GM18861 (cell line): Measurements from ENCODE around the gene CCDC9.
"Not testable (repeated sequence)": the region's sequence is repeated elsewhere in the genome, so short reads cannot be mapped to it uniquely, and the experiment has no call there.

Source experiments
- ATAC-seq: cut with Tn5 transposase; IDR thresholded peaks from one replicate; pipeline ENCODE4 v1.9.1; 2021; ENCODE audit not compliant: unreplicated experiment

The CCDC9 gene

DNA sequence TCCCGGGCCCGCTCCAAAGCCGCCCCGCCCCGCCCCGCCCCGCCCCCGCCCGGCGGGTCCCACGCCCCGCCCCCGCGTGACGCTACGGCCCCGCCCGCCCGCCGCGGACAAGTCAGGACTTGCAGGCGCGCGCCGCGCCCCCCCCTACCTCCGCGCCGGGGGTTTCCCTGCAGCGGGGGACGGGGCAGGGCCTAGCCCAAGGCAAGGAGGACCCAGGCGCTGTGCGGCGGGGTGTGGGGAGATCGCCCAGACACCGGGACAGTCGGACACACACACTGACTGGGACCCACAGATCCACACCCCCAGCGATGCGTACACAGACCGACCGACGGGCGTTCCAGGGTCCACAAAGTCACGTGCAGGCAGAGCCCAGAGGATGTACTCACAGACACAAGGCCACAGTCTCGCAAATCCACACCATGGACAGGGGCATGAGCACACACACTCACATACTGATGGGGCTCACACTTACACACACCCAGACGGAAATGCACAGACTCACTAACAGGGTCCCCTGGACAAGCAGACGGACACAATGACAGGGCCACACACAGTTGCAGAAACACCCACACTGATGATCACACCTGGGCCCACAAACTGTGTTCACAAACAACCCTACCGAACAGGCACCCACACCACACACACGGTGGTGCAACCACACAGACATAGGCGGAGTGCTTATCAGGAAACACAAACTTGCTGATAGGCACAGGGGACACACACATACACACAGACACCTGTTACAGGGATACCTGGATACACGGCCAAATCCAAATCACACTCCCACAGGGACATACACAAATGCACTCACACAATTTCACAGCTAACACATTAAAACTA lies 24.9 kb upstream of the CCDC9 start:
- ATAC-seq: no peak

DNA sequence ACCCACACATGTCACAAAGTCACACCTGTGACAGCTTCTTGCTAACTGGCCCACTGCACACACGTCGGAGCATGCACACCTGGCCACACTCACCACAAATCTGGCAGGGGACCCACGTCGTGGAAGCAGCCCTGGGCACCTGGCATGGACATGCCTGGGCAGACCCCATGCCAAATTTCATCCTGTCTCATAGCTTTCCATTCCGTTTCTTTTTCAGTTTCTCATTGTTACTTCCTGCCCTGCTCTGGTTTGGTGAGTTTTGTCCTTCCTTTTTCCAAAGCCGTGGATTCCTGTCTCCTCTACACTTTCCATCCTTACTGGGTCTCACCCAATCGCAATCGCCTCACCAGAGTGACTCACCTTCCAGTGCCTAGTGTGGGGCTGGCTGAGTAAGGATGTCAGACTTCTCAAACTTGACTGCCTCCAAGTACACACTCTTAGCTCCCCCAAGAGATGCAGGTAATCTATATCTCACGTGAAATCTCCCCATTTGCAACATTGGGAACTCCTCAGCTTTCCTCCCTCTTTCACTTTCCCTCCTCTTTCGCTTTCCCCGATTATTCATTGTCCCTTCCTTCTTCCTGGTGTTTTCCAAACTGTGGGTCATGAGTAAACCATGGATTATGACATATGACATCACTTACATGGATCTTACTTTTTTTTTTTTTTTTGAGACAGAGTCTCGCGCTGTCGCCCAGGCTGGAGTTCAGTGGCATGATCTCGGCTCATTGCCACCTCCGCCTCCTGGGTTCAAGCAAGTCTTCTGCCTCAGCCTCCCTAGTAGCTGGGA lies 23.7 kb upstream of the CCDC9 start:
- ATAC-seq: no peak

DNA sequence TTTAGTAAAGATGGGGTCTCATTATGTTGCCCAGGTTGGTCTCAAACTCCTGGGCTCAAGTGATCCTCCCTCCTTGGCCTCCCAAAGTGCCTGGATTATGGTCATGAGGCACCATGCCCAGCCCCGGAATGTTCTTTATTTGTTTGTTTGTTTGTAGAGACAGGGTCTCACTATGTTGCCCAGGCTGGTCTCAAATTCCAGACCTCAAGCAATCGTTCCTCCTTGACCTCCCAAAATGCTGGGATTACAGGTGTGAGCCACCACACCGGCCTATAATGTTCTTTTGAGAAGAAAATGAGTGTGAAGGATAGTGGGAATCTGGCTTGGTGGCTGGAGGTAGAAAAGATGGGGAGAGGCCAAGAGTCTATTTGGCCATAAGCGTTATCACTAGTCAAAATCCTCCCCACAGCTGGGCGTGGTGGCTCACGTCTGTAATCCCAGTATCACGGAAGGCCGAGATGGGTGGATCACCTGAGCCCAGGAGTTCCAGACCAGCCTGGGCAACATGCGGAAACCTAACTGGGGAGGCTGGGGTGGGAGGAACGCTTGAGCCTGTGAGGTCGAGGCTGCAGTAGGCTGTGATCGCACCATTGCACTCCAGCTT lies 20.2 kb upstream of the CCDC9 start:
- no peak for ATAC-seq

DNA sequence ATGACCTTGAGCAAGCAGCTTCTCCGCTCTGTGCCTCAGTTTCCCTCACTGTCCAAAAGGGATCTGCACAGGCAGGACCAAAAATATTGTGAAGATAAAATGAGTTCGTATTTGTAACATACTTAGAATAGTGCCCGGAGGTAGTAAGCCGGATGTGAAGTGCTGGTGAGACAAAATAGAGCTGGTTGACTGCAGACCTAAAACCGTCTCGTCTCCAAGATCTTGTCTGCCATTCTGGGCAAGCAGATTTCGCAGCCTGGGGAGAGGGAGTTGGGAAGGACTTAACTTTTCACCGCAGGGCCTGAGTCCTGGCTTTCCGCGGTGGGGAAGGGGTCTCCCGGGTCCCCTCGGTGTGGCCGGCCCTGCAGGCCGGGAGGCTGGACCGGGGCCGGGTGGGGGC lies 17.2 kb upstream of the CCDC9 start:
- ATAC-seq: no peak

DNA sequence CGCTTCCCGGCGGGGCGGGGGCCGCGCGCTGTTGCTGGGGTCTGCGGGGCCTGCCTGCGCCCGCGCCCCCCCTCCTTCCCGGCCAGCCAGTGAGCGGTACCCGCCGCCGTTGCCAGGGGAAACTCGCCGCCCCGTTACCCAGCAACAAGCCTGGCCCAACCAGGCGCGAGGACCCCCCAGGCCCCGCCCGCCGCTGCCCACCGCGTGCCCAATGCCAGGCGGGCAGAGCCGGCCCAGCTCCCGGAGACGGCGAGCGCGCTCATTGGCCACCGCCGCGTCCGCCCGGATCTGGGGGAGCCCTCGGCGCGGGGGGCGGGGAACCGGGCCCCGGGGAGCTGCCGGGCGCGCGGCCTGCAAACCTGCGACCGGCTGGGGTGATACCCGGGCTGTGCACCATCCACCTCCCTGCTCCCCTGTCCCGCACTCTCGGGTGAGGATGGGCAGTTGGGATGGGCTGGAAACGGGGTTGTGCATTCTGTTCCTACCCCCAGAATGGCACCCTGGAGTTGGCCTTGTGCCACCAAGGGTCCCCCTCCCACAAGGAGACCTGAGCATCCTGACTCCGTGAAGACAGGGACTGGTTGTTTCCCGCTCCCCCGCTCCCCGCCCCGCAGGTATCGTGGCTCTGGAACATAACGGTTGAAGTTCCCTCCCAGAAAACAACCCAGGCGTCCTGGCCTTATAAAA lies 16.6 kb upstream of the CCDC9 start:
- no peak for ATAC-seq

DNA sequence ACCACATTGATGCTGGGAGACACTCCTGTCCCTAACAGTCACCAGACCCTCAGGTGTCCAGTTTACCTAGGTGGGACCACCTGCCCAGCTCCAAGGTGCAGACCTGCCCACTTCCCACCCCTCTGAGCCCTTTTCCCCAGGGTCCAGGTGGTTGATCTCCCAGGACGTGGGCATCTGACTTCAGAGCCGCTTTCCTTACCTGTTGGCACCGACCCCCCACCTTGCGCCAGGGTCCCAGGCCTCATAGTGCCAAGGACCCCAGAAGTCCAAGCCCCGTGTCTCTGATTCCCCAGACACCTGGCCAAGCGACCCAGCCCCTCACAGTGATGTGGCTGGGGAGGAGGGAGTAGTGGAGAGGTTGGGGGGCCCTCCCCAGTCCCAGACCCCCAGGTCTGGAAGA lies 15.8 kb upstream of the CCDC9 start:
- ATAC-seq: no peak

DNA sequence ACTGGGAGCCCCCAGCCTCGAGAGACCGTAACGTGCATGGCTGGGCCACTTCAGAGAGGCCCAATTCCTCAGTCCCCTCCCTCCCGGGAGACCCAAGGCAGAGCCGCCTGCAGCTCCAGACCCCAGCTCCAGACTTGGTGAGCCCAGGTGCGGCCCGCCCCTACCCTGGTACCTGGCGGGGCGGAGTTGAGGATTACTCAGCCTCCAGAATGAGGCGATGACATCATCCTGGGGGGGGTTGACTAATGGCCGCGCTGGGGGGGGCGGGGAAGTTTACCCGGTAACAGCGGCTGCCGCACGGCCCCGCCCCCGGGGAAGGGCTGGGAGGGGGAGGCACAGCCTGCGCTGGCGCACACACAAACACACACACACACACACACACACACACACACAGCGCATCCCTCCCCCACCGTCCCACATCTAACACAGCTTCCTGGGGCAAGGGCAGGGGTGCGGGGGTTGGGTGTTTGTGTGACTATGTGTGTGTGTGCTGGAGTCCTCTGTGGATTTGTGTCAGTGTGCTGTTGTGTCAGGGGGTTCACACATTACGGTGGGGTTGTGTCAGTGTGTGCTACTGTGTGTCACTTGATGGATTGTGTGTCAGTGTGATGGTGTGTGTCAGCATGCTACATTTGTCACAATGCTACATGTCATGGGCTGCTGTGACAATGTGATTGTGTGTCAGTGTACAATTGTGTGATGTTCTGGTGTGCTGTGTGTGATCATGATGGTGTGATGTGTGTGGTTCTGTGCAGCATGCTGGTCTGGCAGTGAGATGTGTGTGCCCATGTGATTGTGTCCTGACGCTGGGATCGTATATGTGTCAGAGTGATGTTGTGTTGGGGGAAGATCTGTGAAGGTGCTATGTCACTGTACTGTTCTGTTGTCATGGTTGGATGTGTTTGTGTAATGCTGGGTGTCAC lies 15.1 kb upstream of the CCDC9 start:
- no peak for ATAC-seq

DNA sequence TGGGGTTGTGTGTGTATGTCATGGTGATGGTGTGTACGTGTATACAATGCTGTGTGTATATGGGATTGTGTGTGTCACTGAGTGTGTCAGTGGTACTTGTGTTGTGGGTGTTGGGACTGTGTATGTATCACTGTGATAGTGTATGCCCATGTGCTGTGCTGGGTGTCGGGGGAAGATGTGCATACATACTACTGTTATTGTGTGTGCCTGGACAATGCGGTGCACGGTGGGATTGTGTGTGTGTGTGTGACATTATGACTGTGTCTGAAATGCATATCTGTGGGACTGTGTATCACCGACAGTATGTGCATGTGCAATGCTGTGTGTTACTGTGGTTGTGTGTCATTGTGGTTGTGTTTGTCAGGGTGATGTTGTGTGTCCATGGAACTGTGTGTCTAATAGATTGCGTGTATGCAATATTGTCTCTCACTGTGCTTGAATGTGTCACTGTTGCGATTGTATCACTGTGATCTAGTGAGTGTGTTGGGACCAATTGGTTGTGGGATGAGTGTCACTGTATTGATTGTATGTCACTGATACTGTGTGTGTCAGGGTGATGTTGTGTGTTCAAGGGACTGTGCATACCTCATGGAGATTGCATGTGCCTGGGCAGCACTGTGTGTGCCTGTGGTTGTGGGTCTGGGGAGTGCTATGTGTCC lies 14.3 kb upstream of the CCDC9 start:
- no peak for ATAC-seq

DNA sequence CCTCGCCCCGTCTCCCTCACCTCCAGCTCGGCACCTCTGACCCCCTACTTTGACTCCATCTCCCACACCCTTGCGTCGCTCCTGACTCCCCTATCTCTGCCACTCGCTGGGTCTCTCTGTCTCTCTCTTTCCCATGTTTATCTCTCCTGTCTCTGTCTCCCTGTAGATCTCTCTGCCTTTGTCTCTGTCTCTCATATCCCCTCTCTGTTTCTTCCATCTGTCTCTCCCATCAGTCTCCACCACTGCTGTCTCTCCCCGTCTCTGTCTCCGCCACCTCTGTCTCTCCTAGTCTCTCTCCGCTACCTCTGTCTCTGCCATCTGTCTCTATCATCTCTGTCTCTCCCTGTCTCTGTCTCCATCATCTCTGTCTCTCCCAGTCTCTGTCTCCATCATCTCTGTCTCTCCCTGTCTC lies 13.0 kb upstream of the CCDC9 start:
- ATAC-seq: no peak

DNA sequence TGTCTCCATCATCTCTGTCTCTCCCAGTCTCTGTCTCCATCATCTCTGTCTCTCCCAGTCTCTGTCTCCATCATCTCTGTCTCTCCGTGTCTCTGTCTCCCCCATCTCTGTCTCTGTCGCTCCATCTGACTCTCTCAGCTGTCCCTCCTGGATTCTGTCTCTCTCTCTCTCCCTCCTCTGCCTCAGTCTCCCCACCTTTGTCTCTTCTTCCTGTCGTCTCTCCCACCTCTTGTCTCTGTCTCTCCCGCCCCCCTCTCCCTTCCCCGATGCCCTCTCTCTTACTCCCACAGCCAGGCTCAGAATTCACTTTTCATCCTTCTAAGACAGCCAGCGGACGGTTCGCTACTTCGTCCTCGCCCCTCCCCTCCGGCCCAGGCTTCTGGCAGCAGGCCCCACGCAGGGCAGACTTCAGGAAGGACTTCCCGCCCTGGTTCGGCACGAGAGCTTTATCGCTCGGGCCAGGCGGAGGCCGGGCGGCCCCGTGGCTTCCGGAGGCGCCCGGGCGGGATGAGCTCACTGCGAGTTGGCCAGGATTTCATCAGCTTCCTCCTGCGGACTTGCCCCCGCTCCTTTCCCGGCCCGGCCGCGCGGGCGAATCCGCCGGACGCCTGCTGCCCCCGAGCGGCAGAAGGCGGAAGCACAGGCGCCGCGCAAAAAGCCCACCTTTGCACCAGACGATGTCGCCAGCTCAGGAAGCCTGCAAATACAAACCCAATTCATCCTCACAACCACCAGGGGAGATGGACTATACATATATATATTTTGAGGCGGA lies 12.4 kb upstream of the CCDC9 start:
- peak; percentile 67 for ATAC-seq

DNA sequence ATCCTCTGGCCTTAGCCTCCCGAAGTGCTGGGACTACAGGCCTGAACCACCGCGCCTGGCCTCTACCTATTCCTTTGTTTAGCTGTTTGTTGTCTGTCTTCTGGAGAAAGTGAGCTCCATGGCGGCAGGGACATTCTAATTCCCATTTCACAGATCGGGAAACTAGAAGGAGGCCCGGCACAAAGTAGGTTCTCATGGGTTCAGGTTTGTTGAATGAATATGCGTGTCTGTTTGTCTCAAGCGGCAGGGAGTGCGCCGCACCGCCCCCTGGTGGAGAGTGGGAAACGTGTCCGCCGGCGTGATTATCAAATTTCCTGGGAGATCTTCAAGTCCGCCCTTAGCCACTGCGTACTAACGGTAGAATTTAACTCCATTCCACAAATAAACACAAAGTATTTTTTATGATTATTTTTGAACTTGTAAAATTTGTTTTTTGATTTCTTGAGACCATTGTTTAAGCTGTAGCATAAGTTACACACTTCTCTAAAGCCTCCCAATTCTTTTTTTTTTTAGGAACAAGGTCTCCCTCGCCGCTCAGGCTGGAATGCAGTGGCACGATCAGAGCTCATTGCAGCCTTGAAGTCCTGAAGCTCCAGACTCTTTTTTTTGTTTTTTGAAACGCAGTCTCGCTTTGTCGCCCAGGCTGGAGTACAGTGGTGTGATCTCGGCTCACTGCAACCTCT lies 8.9 kb upstream of the CCDC9 start:
- ATAC-seq: no peak

DNA sequence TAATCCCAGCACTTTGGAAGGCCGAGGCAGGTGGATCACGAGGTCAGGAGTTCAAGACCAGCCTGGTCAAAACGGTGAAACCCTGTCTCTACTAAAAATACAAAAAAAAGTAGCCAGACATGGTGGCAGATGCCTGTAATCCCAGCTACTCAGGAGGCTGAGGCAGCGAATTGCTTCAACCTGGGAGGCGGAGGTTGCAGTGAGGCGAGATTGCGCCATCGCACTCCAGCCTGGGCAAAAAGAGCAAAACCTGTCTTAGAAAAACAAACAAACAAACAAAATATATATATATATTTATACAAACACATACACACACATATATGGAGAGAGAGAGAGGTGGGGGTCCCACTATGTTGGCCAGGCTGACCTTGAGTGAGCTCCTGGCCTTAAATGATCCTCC lies 3.3 kb upstream of the CCDC9 start:
- ATAC-seq: not testable (repeated sequence)

DNA sequence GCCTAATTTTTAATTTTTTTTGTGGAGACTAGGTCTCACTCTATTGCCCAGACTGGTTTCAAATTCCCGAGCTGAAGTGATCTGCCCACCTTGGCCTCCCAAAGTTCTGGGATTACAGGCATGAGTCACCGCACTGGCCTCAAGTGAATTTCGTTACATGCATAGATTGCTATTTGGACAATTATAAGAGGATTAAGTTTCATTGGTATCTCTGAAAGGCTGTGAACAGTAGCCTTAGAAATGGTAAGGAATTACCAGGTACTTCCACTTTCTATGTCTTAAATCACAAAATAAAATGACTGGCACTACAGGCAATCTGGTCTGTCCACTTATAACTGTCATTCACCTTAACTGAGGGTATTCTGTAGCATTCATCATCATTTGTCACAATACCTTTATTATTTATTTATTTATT lies 2.9 kb upstream of the CCDC9 start:
- ATAC-seq: no peak

DNA sequence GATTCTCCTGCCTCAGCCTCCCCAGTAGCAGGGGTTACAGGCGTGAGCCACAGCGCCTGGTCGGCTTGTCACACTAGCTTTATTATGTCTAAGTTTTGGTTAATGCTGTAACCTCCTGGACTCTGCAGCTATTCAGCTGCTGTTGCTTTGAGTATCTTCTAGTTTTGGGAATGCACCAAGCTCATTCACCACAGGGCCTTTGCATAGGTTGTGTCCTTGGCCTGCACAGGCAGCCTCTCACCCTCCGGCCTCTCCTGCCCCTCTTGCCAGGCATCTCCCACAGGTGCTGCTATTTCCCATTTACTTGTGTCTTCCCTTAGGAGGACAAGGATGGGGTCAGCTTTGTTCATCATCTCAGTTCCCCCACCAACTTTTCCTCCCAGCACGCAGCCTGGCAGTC lies 2.4 kb upstream of the CCDC9 start:
- no peak for ATAC-seq

DNA sequence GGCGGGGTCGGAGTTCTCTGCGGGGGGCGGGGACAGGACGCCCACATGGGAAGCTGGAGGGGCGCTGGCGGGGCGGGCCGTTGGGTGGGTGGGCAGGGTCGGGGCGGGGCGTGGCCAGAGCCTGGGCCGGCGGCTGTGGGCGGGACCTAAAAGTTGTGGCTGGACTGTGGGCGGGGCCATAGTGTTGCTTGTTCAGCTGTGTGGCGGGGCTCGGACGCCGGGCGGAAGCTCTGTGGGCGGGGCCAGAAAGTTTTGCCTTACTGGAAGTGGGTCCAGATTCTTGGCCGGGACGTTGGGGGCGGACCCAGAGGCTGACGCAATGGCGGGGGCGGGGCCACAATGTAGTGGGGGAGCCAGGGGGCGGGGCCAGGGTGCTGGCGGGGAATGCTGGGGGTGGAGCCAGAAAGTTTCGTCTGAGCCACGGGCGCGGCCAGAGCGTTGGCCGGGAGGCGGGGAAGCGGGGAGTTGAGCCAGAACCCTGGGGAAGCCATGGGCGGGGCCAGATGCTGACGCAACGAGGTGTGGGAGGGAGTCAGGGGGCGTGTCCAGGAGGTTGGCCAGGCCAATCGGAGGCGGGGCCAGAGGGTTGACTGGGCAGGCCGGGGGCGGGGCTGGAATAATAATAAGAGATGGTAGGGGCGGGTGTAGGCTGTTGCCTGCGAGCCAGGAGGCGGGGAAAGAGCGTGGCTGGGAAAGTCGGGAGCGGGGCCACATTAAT lies 527 bp downstream of the CCDC9 start:
- peak; percentile 54 for ATAC-seq

DNA sequence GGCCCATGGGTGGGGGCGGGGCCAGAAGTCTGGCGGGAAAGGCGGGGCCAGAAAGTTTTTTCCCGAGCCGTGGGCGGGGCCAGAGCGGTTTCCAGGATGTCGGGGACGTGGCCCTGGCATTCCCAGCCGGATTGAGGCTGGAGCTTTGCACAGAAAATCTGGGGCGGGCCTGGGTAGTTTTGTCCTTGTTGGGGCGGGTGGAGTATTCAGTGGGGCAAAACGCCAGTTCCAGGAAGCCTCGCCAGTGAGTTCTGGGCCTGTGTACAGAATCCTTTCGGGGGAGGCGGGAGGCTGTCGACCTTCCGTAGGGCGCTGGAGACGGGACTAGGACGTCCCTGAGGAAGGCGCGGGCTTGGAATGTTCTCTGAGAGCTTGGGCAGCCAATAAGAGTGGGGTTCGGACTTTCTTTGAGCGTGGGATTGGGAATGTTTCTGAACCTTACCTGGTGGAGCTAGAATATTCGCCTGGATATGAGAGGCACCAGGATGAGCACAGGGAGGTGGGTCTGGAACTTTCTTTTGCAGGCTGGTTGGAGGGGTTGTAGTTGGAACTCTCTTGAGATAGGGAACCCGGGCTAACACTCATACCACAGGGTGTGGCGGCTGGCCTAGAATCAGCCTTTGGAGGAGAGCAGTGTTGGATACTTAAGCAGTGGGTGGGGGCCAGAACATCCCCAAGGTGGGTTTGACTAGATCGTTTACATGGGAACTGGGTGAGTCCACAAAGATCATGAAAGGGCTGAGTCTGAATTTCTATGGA lies 1.3 kb downstream of the CCDC9 start:
- ATAC-seq: no peak

DNA sequence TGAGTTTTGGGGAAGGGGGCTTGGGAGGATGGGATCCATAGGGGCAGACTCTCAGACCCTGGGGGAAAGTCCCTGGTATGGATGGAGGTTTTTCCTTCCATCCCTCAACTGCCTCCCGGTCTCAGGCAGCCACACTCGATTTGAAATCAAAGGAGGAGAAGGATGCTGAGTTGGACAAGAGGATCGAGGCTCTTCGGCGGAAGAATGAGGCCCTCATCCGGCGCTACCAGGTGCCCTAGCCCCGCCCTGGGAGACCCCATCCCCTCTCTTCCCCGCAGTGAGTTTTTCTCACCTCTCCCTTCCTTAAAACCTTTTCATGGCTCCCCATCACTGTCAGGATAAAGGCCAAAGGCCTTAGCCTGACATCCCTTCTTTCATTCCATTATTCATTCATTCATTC lies 2.1 kb downstream of the CCDC9 start:
- no peak for ATAC-seq
